G401 (cell line): ENCODE measurements around the gene KRTAP4-5. TPM values are rescaled to one million over a fixed set of nuclear protein-coding genes. Genes with fewer than 3 reads are reported as not detected.
"Not testable (repeated sequence)": the region's sequence is repeated elsewhere in the genome, so short reads cannot be mapped to it uniquely, and the experiment has no call there.

Experiments used
- DNase-seq: peaks from one replicate; pipeline ENCODE4 v3.0.0-alpha.2; 2015; ENCODE audit warnings: low spot score
- in situ Hi-C: cut with HindIII; loops from 2 replicates; pipeline ENCODE4 v1.10.0; 2016; ENCODE audit warnings: low sequenced_read_pairs, mixed read lengths
- total RNA-seq: library from RNA; depleted of rRNA; stranded (reverse); fragments of >200 nt; shearing (Covaris generic); gene quantifications from 2 replicates; pipeline ENCODE4 v1.2.3, GENCODE V29; 2014; rRNA removed

Gene KRTAP4-5
- total RNA-seq: not detected in 2 replicates

- no peak for DNase-seq
- in situ Hi-C loops: no loop called here
These were observed at the start of gene KRTAP4-5 for GRCh38 chr17:41149652-41149985. TSS of gene KRTAP4-5 (minus strand) at chr17:41149825. CDS start at chr17:41149767, 58 bp downstream.

GRCh38 chr17:41196068-41196467 lies 46.4 kb upstream of the KRTAP4-5 start:
- in situ Hi-C loops: no loop called here
- no peak for DNase-seq

DNA sequence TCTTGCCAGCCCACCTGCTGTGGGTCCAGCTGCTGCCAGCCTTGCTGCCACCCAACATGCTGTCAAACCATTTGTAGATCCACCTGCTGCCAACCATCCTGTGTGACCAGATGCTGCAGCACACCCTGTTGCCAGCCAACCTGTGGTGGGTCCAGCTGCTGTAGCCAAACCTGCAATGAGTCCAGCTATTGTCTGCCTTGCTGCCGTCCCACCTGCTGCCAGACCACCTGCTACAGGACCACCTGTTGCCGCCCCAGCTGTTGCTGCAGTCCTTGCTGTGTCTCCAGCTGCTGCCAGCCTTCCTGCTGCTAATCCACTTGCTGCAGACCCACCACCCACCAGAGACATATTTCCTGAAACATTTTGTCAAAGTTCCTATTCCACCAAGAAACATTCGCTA lies 40.7 kb upstream of the KRTAP4-5 start:
- in situ Hi-C loops: no loop called here
- DNase-seq: no peak

DNA sequence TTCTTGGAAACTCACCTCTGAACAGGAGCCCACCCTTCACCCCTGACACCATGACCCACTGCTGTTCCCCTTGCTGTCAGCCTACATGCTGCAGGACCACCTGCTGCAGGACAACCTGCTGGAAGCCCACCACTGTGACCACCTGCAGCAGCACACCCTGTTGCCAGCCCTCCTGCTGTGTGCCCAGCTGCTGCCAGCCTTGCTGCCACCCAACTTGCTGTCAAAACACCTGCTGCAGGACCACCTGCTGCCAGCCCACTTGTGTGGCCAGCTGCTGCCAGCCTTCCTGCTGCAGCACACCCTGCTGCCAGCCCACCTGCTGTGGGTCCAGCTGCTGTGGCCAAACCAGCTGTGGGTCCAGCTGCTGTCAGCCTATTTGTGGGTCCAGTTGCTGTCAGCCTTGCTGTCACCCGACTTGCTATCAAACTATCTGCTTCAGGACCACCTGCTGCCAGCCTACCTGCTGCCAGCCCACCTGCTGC lies 40.3 kb upstream of the KRTAP4-5 start, which contains the start of gene KRTAP9-1:
Gene KRTAP9-1 (plus strand): TSS at position 51 of the 482 bp plus-strand sequence. CDS start 0 bp downstream, at position 51.
- in situ Hi-C loops, DNase-seq: not testable (repeated sequence)

DNA sequence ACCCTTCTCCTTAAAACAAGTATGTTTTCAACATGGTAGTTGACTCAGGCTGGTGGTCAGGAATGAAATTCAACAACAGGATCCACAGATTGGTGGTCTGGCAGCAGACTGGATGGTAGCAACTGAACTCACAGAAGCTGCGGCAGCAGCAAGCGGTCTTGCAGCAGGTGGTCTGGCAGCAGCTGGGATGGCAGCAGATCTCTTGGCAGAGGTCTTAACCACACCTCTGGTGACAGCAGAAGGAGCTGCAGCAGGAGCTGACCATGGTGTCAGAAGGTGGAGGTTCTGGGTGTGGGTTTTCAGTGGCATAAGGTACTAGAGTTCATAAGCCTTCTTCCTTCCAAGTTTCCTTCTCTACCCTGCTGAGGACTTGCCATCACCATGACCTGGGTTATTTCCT lies 37.2 kb upstream of the KRTAP4-5 start:
- in situ Hi-C loops: no loop called here
- DNase-seq: no peak

DNA sequence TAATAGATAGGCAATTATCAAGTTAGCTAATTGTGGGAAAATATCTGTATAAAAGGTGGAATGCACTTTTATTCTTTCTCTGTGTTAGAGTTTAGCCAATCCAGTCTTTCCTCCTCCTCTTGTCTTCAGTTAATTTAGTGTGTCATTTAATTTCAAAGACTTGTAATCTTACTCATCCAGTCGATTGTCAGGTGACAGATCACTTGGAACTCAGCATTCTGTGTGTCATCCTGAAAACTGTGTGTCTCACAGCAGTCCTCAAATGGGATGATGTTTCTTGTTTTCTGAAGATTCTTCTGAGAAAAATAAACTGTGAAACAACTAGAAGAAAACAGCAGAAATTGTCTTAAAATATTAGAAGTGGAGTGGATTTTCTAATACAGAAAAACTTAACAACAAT lies 35.4 kb upstream of the KRTAP4-5 start:
- in situ Hi-C loops: no loop called here
- no peak for DNase-seq

GRCh38 chr17:41184480-41184961 lies 34.9 kb upstream of the KRTAP4-5 start, which contains the start of gene KRTAP4-1:
TSS of gene KRTAP4-1 (minus strand) at chr17:41184911. CDS start at chr17:41184854, 57 bp downstream.
- in situ Hi-C loops: no loop called here
- DNase-seq: no peak

DNA sequence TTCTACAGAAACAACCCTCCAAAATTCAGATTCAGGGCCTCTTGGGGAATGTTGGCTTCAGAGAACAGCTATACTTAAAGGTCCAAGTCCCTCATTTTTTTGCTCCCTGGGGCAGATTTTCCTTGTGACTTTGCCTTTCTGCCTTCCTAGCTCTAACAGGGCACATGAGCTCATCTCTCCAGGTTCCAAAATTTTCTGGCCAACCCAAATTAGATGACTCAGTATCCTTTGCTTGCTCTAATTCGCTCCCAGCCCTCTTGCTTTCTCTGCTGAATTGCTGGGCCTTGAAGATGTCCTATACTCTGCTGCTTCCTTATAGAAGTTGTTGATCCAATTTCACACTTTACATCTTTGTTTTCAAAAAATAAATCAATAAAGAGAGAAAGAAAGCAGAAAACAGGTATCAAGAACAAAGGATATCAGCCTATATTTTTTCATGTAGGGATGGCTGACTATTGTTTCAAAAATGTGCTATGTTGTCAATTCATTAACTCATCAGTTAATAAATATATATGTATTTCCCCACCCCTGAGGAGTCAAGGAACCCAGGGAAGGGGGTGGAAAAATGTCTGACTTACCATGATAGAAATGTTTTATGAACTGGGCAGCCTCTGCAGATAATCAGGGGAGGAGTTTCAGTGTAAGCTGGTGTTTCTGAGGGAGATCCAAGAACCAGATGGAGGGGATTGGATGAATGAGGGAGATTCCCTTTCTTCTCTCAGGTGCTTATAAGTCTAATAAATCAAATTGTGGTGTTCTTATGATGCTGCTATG lies 29.4 kb upstream of the KRTAP4-5 start:
- in situ Hi-C loops: no loop called here
- DNase-seq: no peak

GRCh38 chr17:41178341-41178740 lies 28.7 kb upstream of the KRTAP4-5 start:
- DNase-seq: no peak

DNA sequence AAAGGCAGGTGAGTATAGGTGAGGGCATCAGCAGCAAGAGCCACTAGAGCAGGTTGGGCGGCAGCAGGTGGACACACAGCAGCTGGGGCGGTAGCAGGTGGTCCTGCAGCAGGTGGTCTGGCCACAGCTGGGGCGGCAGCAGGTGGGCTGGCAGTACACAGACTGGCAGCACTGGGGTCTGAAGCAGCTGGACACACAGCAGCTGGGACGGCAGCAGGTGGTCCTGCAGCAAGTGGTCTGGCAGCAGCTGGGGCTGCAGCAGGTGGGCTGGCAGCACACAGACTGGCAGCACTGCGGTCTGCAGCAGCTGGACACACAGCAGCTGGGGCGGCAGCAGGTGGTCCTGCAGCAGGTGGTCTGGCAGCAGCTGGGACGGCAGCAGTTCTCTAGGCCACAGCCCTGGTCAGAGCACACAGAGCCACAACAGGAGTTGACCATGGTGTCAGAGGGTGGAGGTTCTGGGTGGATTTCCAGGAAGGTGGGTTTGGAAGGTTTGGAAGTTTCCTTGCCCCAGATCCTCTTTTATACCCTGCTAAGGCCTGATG lies 28.2 kb upstream of the KRTAP4-5 start, which contains the start of gene KRTAP4-2:
Gene KRTAP4-2 (minus strand): TSS at position 495 of the 545 bp plus-strand sequence. CDS start 57 bp downstream, at position 438.
- in situ Hi-C loops: no loop called here
- no peak for DNase-seq

More at GRCh38 chr17:41178341-41178740, 28.7 kb upstream of the KRTAP4-5 start:
- in situ Hi-C loops: no loop called here

DNA sequence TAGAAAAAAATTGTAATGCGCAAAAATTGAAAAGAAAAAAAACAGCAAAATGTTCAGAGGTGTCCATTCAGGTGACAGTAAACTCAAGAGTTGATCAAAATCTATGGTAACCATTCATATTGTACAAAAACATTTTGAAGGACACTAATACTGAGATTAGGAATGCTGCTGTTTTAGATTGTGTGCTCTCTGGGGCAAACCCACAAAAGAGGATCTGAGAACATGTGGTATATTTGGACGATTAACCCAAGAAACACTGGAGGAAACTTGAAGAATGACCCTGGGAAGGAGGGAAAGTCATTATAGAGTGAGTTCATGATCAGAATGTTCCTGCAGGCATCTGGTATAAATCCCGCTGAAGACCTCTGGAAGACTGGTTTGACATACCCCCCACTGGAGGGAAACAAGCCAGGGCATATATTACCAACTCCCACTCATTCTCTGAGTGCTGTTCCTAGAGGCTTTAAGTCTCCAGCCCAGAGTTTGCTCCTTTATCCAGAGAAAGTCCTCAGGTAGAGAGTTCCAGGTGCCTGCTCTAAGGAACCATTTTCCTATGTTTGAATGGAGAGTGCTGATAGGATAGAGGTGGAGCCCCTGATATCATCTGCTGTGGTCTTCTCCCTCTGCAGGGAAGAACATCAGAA lies 27.2 kb upstream of the KRTAP4-5 start:
- DNase-seq: no peak
- in situ Hi-C loops: no loop called here

GRCh38 chr17:41171886-41172285 lies 22.3 kb upstream of the KRTAP4-5 start:
- no peak for DNase-seq
- in situ Hi-C loops: no loop called here

GRCh38 chr17:41168121-41168520 lies 18.5 kb upstream of the KRTAP4-5 start, which contains the start of gene KRTAP4-3:
TSS of gene KRTAP4-3 (minus strand) at chr17:41168221. CDS start at chr17:41168172, 49 bp downstream.
- no peak for DNase-seq
- in situ Hi-C loops: no loop called here

DNA sequence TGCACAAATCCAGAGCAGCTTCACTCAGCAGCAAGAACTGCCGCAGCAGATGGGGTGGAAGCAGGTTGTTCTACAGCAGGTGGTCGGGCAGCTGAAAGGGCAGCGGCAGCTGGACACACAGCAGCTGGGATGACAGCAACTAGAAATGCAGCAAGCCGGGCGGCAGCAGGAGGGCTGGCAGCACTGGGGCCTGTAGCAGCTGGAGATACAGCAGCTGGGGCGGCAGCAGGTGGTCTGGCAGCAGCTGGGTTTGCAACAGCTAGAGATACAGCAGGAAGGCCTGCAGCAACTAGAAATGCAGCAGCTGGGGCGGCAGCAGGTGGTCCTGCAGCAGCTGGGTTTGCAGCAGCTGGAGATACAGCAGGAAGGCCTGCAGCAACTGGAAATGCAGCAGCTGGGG lies 17.9 kb upstream of the KRTAP4-5 start:
- in situ Hi-C loops: no loop called here
- no peak for DNase-seq

DNA sequence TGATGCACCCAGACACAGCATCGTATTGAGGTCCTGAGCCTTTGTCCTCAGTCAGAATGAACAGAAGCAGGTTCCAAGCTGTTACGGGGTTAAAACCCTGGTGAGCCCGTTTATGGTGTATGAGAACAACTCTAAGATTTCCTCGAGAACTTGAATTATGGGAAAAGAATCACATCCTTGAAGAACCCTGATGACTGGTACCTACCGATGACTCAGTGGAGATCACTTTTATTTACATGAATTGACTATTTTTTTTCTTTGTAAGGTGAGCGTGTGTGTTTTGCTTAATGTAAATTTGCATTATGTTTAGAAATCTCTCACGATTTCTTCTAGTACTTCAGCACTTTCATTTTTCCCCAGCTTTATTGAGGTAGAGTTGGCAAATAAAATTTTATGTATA lies 14.2 kb upstream of the KRTAP4-5 start:
- in situ Hi-C loops: no loop called here
- DNase-seq: no peak

GRCh38 chr17:41160648-41161047 lies 11.0 kb upstream of the KRTAP4-5 start, which contains the start of gene KRTAP4-4:
TSS of gene KRTAP4-4 (minus strand) at chr17:41160748. CDS start at chr17:41160691, 57 bp downstream.
- in situ Hi-C loops: no loop called here
- DNase-seq: no peak

DNA sequence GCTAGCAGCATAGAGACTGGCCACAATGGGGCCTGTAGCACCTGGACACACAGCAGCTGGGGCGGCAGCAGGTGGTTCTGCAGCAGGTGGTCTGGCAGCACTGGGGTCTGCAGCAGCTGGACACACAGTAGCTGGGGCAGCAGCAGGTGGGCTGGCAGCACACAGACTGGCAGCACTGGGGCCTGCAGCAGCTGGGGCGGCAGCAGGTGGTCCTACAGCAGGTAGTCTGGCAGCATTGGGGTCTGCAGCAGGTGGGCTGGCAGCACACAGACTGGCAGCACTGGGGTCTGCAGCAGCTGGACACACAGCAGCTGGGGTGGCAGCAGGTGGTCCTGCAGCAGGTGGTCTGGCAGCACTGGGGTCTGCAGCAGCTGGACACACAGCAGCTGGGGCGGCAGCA lies 10.6 kb upstream of the KRTAP4-5 start:
- DNase-seq, in situ Hi-C loops: not testable (repeated sequence)

DNA sequence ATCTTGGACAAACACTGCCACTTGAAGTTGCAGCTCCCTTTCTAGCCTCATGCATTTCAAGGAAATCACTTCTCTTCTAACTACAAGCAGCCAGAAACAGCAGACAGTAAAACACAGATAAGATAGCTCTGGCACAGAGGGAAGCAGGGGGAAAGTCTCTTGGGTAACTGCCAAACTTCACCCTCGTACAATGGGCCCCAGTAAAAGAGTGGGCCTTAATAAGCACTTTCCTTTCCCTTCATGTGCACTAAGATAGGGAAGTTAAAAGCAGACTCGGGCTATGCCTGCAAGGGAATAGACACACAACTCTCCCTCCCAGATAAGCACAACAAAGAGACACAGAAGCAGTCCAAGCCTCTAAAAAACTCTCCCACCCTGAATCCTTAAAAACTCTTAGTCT lies 4.2 kb upstream of the KRTAP4-5 start:
- in situ Hi-C loops: no loop called here
- no peak for DNase-seq

GRCh38 chr17:41151525-41151924 lies 1.9 kb upstream of the KRTAP4-5 start:
- in situ Hi-C loops: no loop called here
- no peak for DNase-seq

GRCh38 chr17:41150026-41150425 lies 401 bp upstream of the KRTAP4-5 start:
- in situ Hi-C loops: no loop called here
- DNase-seq: no peak
